Psoas muscle (tissue), 8 donors: Measurements from ENCODE around the gene OPN3. TPM values are rescaled to one million over a fixed set of nuclear protein-coding genes. Genes with fewer than 3 reads are reported as not detected.

Experiments used
- ATAC-seq, 4 donors: fragments of 200-7000 bp; cut with Tn5 transposase; one replicate each; pipeline ENCODE4 v1.9.1; 2020; ENCODE audit warnings: moderate library complexity in 3 of 4, mild to moderate bottlenecking in 2 of 4
- DNase-seq, 2 donors: peaks; one replicate each; pipeline ENCODE4 v3.0.0-alpha.2; 2020
- H3K27ac ChIP-seq: fragments of 200-600 bp; one replicate; pipeline ENCODE4 v1.8.0; 2022
- H3K27me3 ChIP-seq, 3 donors: fragments of 200-600 bp in 1 of 3; one replicate each; pipeline versions ENCODE4 v1.6.1 to v1.8.0; 2013 to 2022; ENCODE audit warnings: low read length in 2 of 3, mild to moderate bottlenecking in 2 of 3, moderate library complexity in 1 of 3; ENCODE audit not compliant: insufficient read depth in 3 of 3
- H3K36me3 ChIP-seq, 2 donors: fragments of 200-600 bp in 1 of 2; one replicate each; pipeline versions ENCODE4 v1.6.1 to v1.8.0; 2013 to 2022; ENCODE audit warnings: low read depth in 1 of 2, mild to moderate bottlenecking in 1 of 2, moderate library complexity in 1 of 2; ENCODE audit not compliant: insufficient read depth in 1 of 2
- H3K4me1 ChIP-seq: fragments of 200-600 bp; one replicate; pipeline ENCODE4 v1.8.0; 2022
- H3K4me3 ChIP-seq: fragments of 200-600 bp; one replicate; pipeline ENCODE4 v1.8.0; 2022; ENCODE audit warnings: mild to moderate bottlenecking
- H3K9me3 ChIP-seq: fragments of 200-600 bp; one replicate; pipeline ENCODE4 v1.8.0; 2022
- WGBS, 3 donors: extraction: QIAGEN DNeasy Blood & Tissue Kit; methylation state at CpG; one replicate each; pipeline versions ENCODE4 v1.1.6 to v1.1.7; 2013; 5-methylcytosine and 5-hydroxymethylcytosine counted together
- intact Hi-C, 2 donors: fragments of 100-400 bp; cut with DNase I; formaldehyde crosslinking; loops; one replicate each; pipeline versions ENCODE4 v1.11.0 to v1.14.2; 2022
- polyA plus RNA-seq, 3 donors: library from polyadenylated mRNA; stranded (reverse); fragments of 200-250 nt; gene quantifications; one replicate each; pipeline ENCODE4 v1.2.3, GENCODE V29; 2013
- total RNA-seq, 4 donors: library from RNA; stranded (reverse); fragmentation: NEBNext Ultra II Directional in 2 of 4; extraction: Animal tissue kit (Norgen Biotek cat#: 25700) in 2 of 4; gene quantifications; one replicate each; pipeline versions ENCODE4 v1.2.1 to v1.2.4, GENCODE V29; 2021 to 2023
- TF ChIP-seq, protein P1 (sequence below): fragments of 200-600 bp; IDR thresholded peaks from one replicate; pipeline ENCODE4 v1.8.0; 2022; ENCODE audit warnings: antibody characterized with exemption
- donor health status: healthy with polysubstance abuse.
- donor health status: DM: no; HTN: no; CAD: no; lungs with moderate emphysema.
- donor health status: Bipolar disorder and iron deficiency.
- donor health status: healthy.
- donor health status: DM: yes; HTN: yes; CAD: no.
- donor health status: DM: no; HTN: no; CAD: no.
- donor health status: DM: no; HTN: no; CAD: no.
- donor health status: DM: yes; HTN: yes; CAD: no.

The OPN3 gene
- total and polyA plus RNA-seq, 7 donors, result 1.7 to 7.0 (median 4.1) TPM

DNA sequence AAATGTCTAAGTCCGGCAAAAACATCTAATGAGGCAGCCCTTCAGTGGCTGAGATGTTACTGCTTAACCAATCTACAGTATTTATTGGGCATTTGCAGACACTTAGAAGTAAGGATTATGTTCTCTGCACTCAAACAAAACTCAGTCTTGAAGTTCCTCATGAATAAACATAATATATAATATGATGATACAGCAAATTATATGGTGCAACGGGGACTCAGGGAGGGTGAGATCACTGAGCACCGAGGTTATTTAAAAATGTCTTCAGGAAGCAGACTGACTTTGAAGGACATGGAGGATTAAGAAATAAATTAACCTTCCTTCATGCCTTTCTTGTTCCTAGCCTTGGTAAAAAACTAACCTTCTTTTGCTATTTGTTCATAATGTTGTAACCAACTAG is 39.8 kb upstream of the OPN3 start:
- no peak overlapping the region for H3K27ac ChIP-seq
- H3K9me3 ChIP-seq, result no peaks in the 10 kb centered on the region
- H3K4me3 ChIP-seq, result no peak overlapping the region
- H3K27me3 ChIP-seq, result peaks cover 0 to 5% (median 0%) of the 10 kb centered on the region in 3 donors
- DNase-seq (no peak), ATAC-seq (no peak)
- WGBS, 3 donors, result 41 to 52% (median 46%) methylated on average over 3 of the region's 3 CpGs
- TF ChIP-seq, protein P1, sequence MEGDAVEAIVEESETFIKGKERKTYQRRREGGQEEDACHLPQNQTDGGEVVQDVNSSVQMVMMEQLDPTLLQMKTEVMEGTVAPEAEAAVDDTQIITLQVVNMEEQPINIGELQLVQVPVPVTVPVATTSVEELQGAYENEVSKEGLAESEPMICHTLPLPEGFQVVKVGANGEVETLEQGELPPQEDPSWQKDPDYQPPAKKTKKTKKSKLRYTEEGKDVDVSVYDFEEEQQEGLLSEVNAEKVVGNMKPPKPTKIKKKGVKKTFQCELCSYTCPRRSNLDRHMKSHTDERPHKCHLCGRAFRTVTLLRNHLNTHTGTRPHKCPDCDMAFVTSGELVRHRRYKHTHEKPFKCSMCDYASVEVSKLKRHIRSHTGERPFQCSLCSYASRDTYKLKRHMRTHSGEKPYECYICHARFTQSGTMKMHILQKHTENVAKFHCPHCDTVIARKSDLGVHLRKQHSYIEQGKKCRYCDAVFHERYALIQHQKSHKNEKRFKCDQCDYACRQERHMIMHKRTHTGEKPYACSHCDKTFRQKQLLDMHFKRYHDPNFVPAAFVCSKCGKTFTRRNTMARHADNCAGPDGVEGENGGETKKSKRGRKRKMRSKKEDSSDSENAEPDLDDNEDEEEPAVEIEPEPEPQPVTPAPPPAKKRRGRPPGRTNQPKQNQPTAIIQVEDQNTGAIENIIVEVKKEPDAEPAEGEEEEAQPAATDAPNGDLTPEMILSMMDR, result no peak
- H3K4me1 ChIP-seq, result no peaks in the 10 kb centered on the region
- intact Hi-C loops, result no loop called here
- H3K36me3 ChIP-seq, result no peaks in the 10 kb centered on the region

DNA sequence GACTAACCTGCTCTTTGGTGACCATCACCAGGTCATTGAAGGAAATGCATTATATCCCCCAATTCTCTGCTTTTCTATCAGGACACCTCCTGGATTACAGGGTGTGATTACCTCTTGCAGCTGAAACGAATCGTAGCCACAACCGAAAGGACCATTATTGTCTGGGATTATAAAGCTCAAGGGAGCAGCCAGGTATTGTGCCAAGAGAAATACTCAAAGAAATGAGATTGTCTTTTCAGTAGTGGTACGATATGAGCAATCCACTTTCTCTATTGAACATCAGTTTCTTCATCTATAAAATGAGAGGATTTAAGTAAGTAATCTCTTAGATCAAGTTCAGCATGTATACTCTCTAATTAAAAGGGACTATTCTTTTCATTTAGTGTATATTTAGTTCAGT is 39.2 kb upstream of the OPN3 start:
- Histone ChIP-seq H3K27me3 (peaks cover 0 to 5% (median 0%) of the 10 kb centered on the region in 3 donors), H3K9me3 (no peaks in the 10 kb centered on the region), H3K27ac (no peak overlapping the region), H3K4me3 (no peak overlapping the region), H3K36me3 (no peaks in the 10 kb centered on the region), H3K4me1 (no peaks in the 10 kb centered on the region)
- ATAC-seq (no peak), DNase-seq (no peak)
- TF ChIP-seq, protein P1, result no peak
- 64 to 72% (median 69%) methylated on average over 4 of the region's 4 CpGs for WGBS, 3 donors
- intact Hi-C loops, result no loop called here

- Histone ChIP-seq H3K36me3 (no peaks in the 10 kb centered on the region), H3K27me3 (peaks cover 0 to 5% (median 0%) of the 10 kb centered on the region in 3 donors), H3K4me1 (no peaks in the 10 kb centered on the region), H3K4me3 (no peak overlapping the region), H3K9me3 (no peaks in the 10 kb centered on the region), H3K27ac (no peak overlapping the region)
- DNase-seq (no peak), ATAC-seq (no peak)
- TF ChIP-seq, protein P1, result no peak
- intact Hi-C loops, result no loop called here
- WGBS, 3 donors, result 57 to 84% (median 61%) methylated on average over 2 of the region's 2 CpGs
Measured at GRCh38 chr1:241678536-241678935, 38.4 kb upstream of the OPN3 start.

- ATAC-seq, result no peak
- no peak overlapping the region for H3K4me3 ChIP-seq
- no peak for DNase-seq
- no peaks in the 10 kb centered on the region for H3K4me1 ChIP-seq
- no peaks in the 10 kb centered on the region for H3K9me3 ChIP-seq
- 26 to 45% (median 32%) methylated on average over 5 of the region's 5 CpGs for WGBS, 3 donors
- TF ChIP-seq, protein P1, result no peak
- no peak overlapping the region for H3K27ac ChIP-seq
- H3K36me3 ChIP-seq, result no peaks in the 10 kb centered on the region
- intact Hi-C loops, result no loop called here
- peaks cover 0 to 5% (median 0%) of the 10 kb centered on the region in 3 donors for H3K27me3 ChIP-seq
Measured at GRCh38 chr1:241677201-241677600, 37.0 kb upstream of the OPN3 start.

DNA sequence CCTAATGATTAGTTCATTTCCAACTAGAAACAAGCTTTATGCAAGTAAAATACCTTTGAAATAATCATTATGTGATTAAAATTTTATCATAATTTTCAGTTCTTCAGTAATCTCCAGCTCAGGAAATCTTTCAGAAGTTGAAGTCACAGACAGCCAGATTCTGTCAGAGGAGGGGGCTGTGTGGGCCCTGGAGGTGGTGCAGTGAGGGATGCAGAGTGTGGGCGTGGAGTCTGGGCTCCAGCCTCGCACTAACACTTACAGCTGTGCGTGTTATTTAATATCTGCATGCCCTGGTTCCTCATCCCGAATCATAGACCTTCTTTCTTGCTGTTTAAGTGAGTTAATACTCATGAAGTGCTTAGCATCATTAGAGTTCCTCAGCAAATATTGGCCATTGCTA is 35.8 kb upstream of the OPN3 start:
- 27 to 29% (median 29%) methylated on average over 4 of the region's 4 CpGs for WGBS, 3 donors
- intact Hi-C loops, result no loop called here
- TF ChIP-seq, protein P1, result no peak
- H3K4me1 ChIP-seq, result no peaks in the 10 kb centered on the region
- H3K4me3 ChIP-seq, result no peak overlapping the region
- H3K27me3 ChIP-seq, result peaks cover 0 to 5% (median 0%) of the 10 kb centered on the region in 3 donors
- no peaks in the 10 kb centered on the region for H3K36me3 ChIP-seq
- ATAC-seq (no peak), DNase-seq (no peak)
- no peaks in the 10 kb centered on the region for H3K9me3 ChIP-seq
- H3K27ac ChIP-seq, result no peak overlapping the region
